OCI-LY7 (cell line): ENCODE results near the gene TFRC.

ENCODE experiments used
- EZH2phosphoT487 ChIP-seq: fragments of 200-600 bp; sonication (generic); IDR thresholded peaks from 2 replicates; pipeline ENCODE4 v1.6.1; 2018; ENCODE audit warnings: low read depth, borderline replicate concordance, mild to moderate bottlenecking, mixed run types, antibody characterized with exemption, low read length, moderate library complexity, mixed read lengths
- TF ChIP-seq, protein P1 (sequence below): fragments of 200-600 bp; sonication (generic); conservative IDR thresholded peaks from 2 replicates; pipeline ENCODE4 v1.5.1; 2014; ENCODE audit warnings: mild to moderate bottlenecking, antibody characterized with exemption, low read length, moderate library complexity, mixed read lengths

DNA sequence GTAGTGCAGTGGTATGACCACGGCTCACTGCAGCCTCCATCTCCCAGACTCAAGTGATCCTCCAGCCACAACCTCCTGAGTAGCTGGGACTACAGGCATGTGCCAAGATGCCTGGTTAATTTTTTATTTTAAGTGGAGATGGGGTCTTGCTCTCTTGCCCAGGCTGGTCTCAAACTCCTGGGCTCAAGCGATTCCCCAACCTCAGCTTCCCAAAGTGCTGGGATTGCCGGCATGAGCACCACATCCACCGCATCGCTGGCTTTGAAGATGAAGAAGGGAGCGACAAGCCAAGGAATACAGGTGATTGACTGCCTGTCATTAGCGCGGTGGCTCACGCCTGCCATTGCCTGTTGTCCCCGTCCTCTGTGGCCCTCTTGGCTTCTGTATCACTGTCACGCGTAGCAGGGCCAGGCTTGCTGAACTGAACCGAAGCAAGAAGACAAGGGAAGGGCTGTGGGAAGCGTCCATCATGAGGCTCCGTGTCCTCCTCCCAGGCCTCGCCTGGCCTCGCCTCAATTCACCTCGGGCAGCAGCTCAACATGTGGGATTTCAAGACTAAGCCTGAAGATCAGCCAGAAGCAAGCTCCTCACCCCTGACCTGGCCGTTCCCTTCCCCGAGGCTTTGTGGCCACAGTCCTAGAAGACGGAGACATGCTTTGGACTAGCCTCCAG is 46.4 kb upstream of the TFRC start:
- TF ChIP-seq, protein P1, sequence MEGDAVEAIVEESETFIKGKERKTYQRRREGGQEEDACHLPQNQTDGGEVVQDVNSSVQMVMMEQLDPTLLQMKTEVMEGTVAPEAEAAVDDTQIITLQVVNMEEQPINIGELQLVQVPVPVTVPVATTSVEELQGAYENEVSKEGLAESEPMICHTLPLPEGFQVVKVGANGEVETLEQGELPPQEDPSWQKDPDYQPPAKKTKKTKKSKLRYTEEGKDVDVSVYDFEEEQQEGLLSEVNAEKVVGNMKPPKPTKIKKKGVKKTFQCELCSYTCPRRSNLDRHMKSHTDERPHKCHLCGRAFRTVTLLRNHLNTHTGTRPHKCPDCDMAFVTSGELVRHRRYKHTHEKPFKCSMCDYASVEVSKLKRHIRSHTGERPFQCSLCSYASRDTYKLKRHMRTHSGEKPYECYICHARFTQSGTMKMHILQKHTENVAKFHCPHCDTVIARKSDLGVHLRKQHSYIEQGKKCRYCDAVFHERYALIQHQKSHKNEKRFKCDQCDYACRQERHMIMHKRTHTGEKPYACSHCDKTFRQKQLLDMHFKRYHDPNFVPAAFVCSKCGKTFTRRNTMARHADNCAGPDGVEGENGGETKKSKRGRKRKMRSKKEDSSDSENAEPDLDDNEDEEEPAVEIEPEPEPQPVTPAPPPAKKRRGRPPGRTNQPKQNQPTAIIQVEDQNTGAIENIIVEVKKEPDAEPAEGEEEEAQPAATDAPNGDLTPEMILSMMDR = no peak
- no peak for TF ChIP-seq EZH2phosphoT487
